K562 (cell line): Measurements from ENCODE around the gene GTF2A2. TPM values are rescaled to one million over a fixed set of nuclear protein-coding genes. Genes with fewer than 3 reads are reported as not detected.

Experiments
- ATAC-seq: fragments of 200-7000 bp; cut with Tn5 transposase; 3 replicates; pipeline ENCODE4 v1.9.1; 2020; ENCODE audit warnings: moderate library complexity
- BruUV-seq: library from RNA; stranded (reverse); fragments of 400-500 nt; replicated peaks from 2 replicates; lab custom pipeline; 2021; lab: Mats Ljungman, UMichigan
- CTCF ChIA-PET: fragments of 300-600 bp; formaldehyde crosslinking; extraction: SDS; loops from one replicate; lab custom pipeline; 2021; ENCODE audit warnings: low intra/inter-chr PET ratio; lab: Yijun Ruan, JAX
- POLR2A ChIA-PET: fragments of 300-600, 350-650 bp; sonication (Branson Sonifier 250); formaldehyde crosslinking; extraction: SDS; loops from one replicate; lab custom pipeline; 2021; ENCODE audit warnings: antibody characterized with exemption, inconsistent platforms; lab: Yijun Ruan, JAX
- DNase-seq, 4 experiments: peaks; one replicate each; pipeline versions ENCODE4 v3.0.0 to v3.0.0-alpha.2; 2011 to 2018; ENCODE audit warnings: low spot score in 3 of 4, mixed read lengths in 3 of 4; ENCODE audit errors: extremely low read depth in 1 of 4
- FAIRE-seq: peaks from 2 replicates; lab custom pipeline; 2011; peaks lifted over from hg19 to GRCh38; lab: Jason Lieb, UNC
- H2AFZ ChIP-seq: 2 replicates; pipeline ENCODE4 v1.6.0; 2011; ENCODE audit warnings: low read depth, low read length, control low read depth, inconsistent platforms
- H3K27ac ChIP-seq: fragments of 200-600 bp; 3 replicates; pipeline ENCODE4 v1.8.0; 2011; ENCODE audit warnings: low read depth, mild to moderate bottlenecking, control low read depth, inconsistent platforms, low read length, moderate library complexity, mixed read lengths; ENCODE audit errors: extremely low read depth
- H3K27me3 ChIP-seq, 2 experiments: fragments of 300-600 bp in 1 of 2; 2 replicates in 1 of 2; 3 replicates in 1 of 2; pipeline versions ENCODE4 v1.6.0 to v1.8.0; 2011; ENCODE audit warnings: inconsistent platforms in 2 of 2, low read length in 2 of 2, mild to moderate bottlenecking in 1 of 2, mixed read lengths in 1 of 2, moderate library complexity in 1 of 2; ENCODE audit not compliant: control insufficient read depth in 2 of 2, insufficient read depth in 2 of 2
- H3K36me3 ChIP-seq: fragments of 300-600 bp; 3 replicates; pipeline ENCODE4 v1.8.0; 2011; ENCODE audit warnings: mild to moderate bottlenecking, low read length, inconsistent platforms; ENCODE audit not compliant: control insufficient read depth, insufficient read depth
- H3K4me1 ChIP-seq, 2 experiments: fragments of 200-600 bp in 1 of 2; replicated peaks in 1 of 2; 2 replicates in 1 of 2; 3 replicates in 1 of 2; pipeline versions ENCODE4 v1.5.1 to v1.8.0; 2011; ENCODE audit warnings: inconsistent platforms in 2 of 2, low read length in 2 of 2, mild to moderate bottlenecking in 1 of 2, mixed read lengths in 1 of 2, moderate library complexity in 1 of 2; ENCODE audit not compliant: control insufficient read depth in 2 of 2, insufficient read depth in 2 of 2
- H3K4me2 ChIP-seq: 2 replicates; pipeline ENCODE4 v1.6.1; 2011; ENCODE audit warnings: low read length, control low read depth, inconsistent platforms, mixed read lengths; ENCODE audit not compliant: insufficient read depth
- H3K4me3 ChIP-seq: fragments of 200-600 bp; sonication (generic), shearing (Covaris generic); 2 replicates; pipeline ENCODE4 v1.5.1; 2016; ENCODE audit warnings: control low read depth, inconsistent platforms
- H3K79me2 ChIP-seq: fragments of 200-600 bp; 3 replicates; pipeline ENCODE4 v1.8.0; 2011; ENCODE audit warnings: low read length, inconsistent platforms; ENCODE audit not compliant: control insufficient read depth, insufficient read depth
- H3K9ac ChIP-seq, 2 experiments: 2 replicates each; pipeline versions ENCODE4 v1.6.0 to v1.6.1; 2011; ENCODE audit warnings: low read depth in 2 of 2, low read length in 2 of 2, control low read depth in 1 of 2, inconsistent platforms in 1 of 2, mild to moderate bottlenecking in 1 of 2, mixed read lengths in 1 of 2; ENCODE audit not compliant: insufficient read depth in 1 of 2
- H3K9me1 ChIP-seq: one replicate; pipeline ENCODE4 v1.6.0; 2011; ENCODE audit warnings: inconsistent platforms, mild to moderate bottlenecking, low read length, moderate library complexity; ENCODE audit not compliant: control insufficient read depth, insufficient read depth
- H3K9me3 ChIP-seq: replicated peaks from 2 replicates; pipeline ENCODE4 v1.5.1; 2011; ENCODE audit warnings: low read depth, low read length, inconsistent platforms; ENCODE audit not compliant: control insufficient read depth, insufficient read depth
- H4K20me1 ChIP-seq: replicated peaks from 2 replicates; pipeline ENCODE4 v1.6.1; 2011; ENCODE audit warnings: low read length, inconsistent platforms, mixed read lengths; ENCODE audit not compliant: control insufficient read depth, insufficient read depth
- CEBPG ChIP-seq, 3 experiments: fragments of 200-800 bp in 1 of 3; sonication (Bioruptor generic) in 1 of 3; sonication (generic) in 1 of 3; formaldehyde crosslinking in 1 of 3; IDR thresholded peaks in 2 of 3; conservative IDR thresholded peaks in 1 of 3; 2 replicates each; pipeline versions ENCODE4 v1.6.1 to v1.8.0; 2016 to 2022; ENCODE audit warnings: missing compliant biosample characterization in 2 of 3, missing genetic modification characterization in 2 of 3, mild to moderate bottlenecking in 1 of 3, missing genetic modification reagents in 1 of 3
- CHCHD3 ChIP-seq: fragments of 250-450 bp; sonication (Bioruptor Pico); IDR thresholded peaks from 2 replicates; pipeline ENCODE4 v2.1.2; 2022; ENCODE audit warnings: mild to moderate bottlenecking
- CXXC5 ChIP-seq: fragments of 250-450 bp; sonication (Bioruptor Pico); IDR thresholded peaks from 2 replicates; pipeline ENCODE4 v1.8.0; 2022; ENCODE audit warnings: inconsistent platforms, mild to moderate bottlenecking, moderate library complexity
- EHMT2 ChIP-seq: fragments of 450-650 bp; IDR thresholded peaks from 2 replicates; pipeline ENCODE4 v1.6.1; 2018; ENCODE audit warnings: antibody characterized with exemption
- ELF1 ChIP-seq: fragments of 200-800 bp; sonication (Bioruptor generic); IDR thresholded peaks from 2 replicates; pipeline ENCODE4 v1.6.1; 2016; ENCODE audit warnings: missing genetic modification characterization, missing compliant biosample characterization
- FOXA3 ChIP-seq, 2 experiments: fragments of 450-650 bp in 1 of 2; sonication (generic) in 1 of 2; formaldehyde crosslinking; IDR thresholded peaks in 1 of 2; conservative IDR thresholded peaks in 1 of 2; 2 replicates each; pipeline versions ENCODE4 v1.4.0 to v1.8.0; 2020 to 2022; ENCODE audit warnings: mild to moderate bottlenecking in 2 of 2, missing genetic modification reagents in 1 of 2
- HDAC1 ChIP-seq, 2 experiments: fragments of 450-650 bp; IDR thresholded peaks; 2 replicates each; pipeline ENCODE4 v1.6.1; 2016 to 2017; ENCODE audit warnings: inconsistent platforms in 1 of 2, mild to moderate bottlenecking in 1 of 2, moderate library complexity in 1 of 2
- MED1 ChIP-seq: sonication (generic); formaldehyde crosslinking; IDR thresholded peaks from 2 replicates; pipeline ENCODE4 v1.8.1; 2023; ENCODE audit warnings: missing genetic modification reagents, borderline replicate concordance
- PATZ1 ChIP-seq: fragments of 250-450 bp; sonication (Bioruptor Pico); IDR thresholded peaks from 2 replicates; pipeline ENCODE4 v1.5.0; 2020; ENCODE audit warnings: mild to moderate bottlenecking, borderline replicate concordance
- PHB ChIP-seq: fragments of 250-450 bp; sonication (Bioruptor Pico); IDR thresholded peaks from 2 replicates; pipeline ENCODE4 v1.5.0; 2021
- SIN3A ChIP-seq, 2 experiments: fragments of 150-350 bp in 1 of 2; IDR thresholded peaks; 2 replicates each; pipeline ENCODE4 v1.6.1; 2011 to 2016; ENCODE audit warnings: borderline replicate concordance in 2 of 2, low read depth in 2 of 2, low read length in 2 of 2, mild to moderate bottlenecking in 2 of 2, moderate library complexity in 2 of 2; ENCODE audit not compliant: control insufficient read depth in 1 of 2
- ZC3H11A ChIP-seq: IDR thresholded peaks from 2 replicates; pipeline ENCODE4 v1.6.1; 2012; ENCODE audit warnings: low read depth, low read length, improper control_type of control experiment
- ZNF830 ChIP-seq: fragments of 250-450 bp; sonication (Bioruptor Pico); IDR thresholded peaks from 2 replicates; pipeline ENCODE4 v1.5.0; 2021; ENCODE audit warnings: mild to moderate bottlenecking
- WGBS: fragments of 100-300 bp; shearing (Covaris generic); methylation state at CpG from one replicate; pipeline ENCODE4 v1.1.6; 2016; ENCODE audit warnings: low coverage, mixed read lengths; ENCODE audit not compliant: insufficient coverage; ENCODE audit errors: missing lambda C conversion rate; 5-methylcytosine and 5-hydroxymethylcytosine counted together
- in situ Hi-C: fragments of 300-500 bp; cut with MboI; formaldehyde crosslinking; loops from 4 replicates; pipeline ENCODE4 v1.15.0; 2018; ENCODE audit warnings: inconsistent platforms, mixed read lengths
- intact Hi-C: fragments of 100-400 bp; cut with micrococcal nuclease; formaldehyde crosslinking; loops from 2 replicates; pipeline ENCODE4 v1.14.2; 2022
- polyA plus RNA-seq, 8 experiments: library from polyadenylated mRNA; depleted of rRNA in 4 of 8; stranded (reverse) in 5 of 8; unstranded in 3 of 8; fragments of >200 nt; fragmentation: Nextera tagmentation in 2 of 8; fragmentation: Illumina TruSeq in 1 of 8; extraction: Ambion mirVana in 2 of 8; extraction: Trizol in 1 of 8; gene quantifications; 2 replicates each; pipeline versions ENCODE4 v1.2.1 to v1.2.3, GENCODE V29; 2011 to 2014; ENCODE audit warnings: inconsistent platforms in 1 of 8, missing spikeins in 1 of 8
- total RNA-seq, 7 experiments: library from RNA; depleted of rRNA in 6 of 7; stranded (reverse); fragments of >200 nt in 6 of 7; fragmentation: Illumina TruSeq in 2 of 7; extraction: Trizol in 2 of 7; gene quantifications; 2 replicates each; pipeline versions ENCODE4 v1.2.1 to v1.2.3, GENCODE V29; 2011 to 2021; ENCODE audit warnings: low replicate concordance in 1 of 7
- TF ChIP-seq, protein P1 (sequence below), 2 experiments: fragments of 450-650 bp; IDR thresholded peaks; 2 replicates each; pipeline ENCODE4 v1.6.1; 2018; ENCODE audit warnings: mild to moderate bottlenecking in 2 of 2, low read depth in 1 of 2; ENCODE audit not compliant: partially characterized antibody in 2 of 2

GTF2A2 gene
- total and polyA plus RNA-seq, 9 of the 15 experiments (the other 6 are each of a cell fraction or from before 2014, with no cell fraction given) = 128 to 656 (median 172) TPM

DNA sequence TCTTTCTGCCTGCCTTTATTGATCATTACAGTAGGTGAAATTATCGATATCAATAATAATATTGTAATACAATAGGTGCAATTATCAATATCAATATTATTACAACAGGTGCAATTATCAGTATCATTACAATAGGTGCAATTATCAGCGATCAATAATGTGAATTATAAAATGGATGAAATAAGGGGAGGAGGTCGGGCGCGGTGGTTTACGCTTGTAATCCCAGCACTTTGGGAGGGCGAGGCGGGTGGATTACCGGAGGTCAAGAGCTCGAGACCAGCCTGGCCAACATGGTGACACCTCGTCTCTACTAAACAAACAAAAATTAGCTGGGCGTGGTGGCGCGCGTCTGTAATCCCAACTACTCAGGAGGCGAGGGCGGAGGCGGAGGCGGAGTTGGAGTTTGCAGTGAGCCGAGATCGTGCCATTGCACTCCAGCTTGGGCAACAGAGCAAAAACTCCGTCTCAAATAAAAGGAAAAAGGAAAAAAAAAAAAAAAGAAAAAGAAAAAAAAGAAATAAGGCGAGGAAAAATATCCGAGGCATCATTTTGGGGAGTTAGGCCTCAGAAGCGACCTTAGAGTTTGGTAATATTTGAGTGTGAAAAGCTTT lies 32.4 kb upstream of the GTF2A2 start:
- POLR2A ChIA-PET = interaction anchor here (0.6 to 2.0 kb wide), 7 partner anchors 8 to 708 kb away, joined by 3 to 7 read pairs (median 4); partner anchors contain the start of gene ANXA2
- peaks cover 11% of the 10 kb centered on the region; the same call in 1 of the 2 replicates for H4K20me1 ChIP-seq
- TF ChIP-seq CHCHD3 (CRISPR knock-in tag) (no peak), PATZ1 (0 out of 2 replicates have a peak, but pooled peaks have one; percentile 63), ZC3H11A (no peak), ZNF830 (CRISPR knock-in tag) (no peak), SIN3A (IDR thresholded peaks at IDR 0.05; ENCODE audit: borderline replicate concordance in 2 of 2, control insufficient read depth in 1 of 2, low read depth in 2 of 2, low read length in 2 of 2) (peak in 1 of 2 experiments; percentile 55; a peak in 2 of 4 replicates), MED1 (CRISPR knock-in tag) (no peak), EHMT2 (0 out of 2 replicates have a peak, but pooled peaks have one; percentile 44), CEBPG (CRISPR knock-in tag; IDR thresholded peaks at IDR 0.05) (no peak), CEBPG (tag; conservative IDR thresholded peaks at IDR 0.05 in 1 of 2, IDR thresholded peaks at IDR 0.05 in 1 of 2) (peak in 1 of 2 experiments; percentile 66; a peak in 2 of 4 replicates), ELF1 (no peak), PHB (CRISPR knock-in tag) (no peak), CXXC5 (peak; percentile 12; the same call in 1 of the 2 replicates), FOXA3 (CRISPR knock-in tag; conservative IDR thresholded peaks at IDR 0.05 in 1 of 2, IDR thresholded peaks at IDR 0.05 in 1 of 2) (peak in 1 of 2 experiments; percentile 68; a peak in 1 of 4 replicates), HDAC1 (IDR thresholded peaks at IDR 0.05) (peak in 1 of 2 experiments; percentile 57; a peak in 2 of 4 replicates)
- TF ChIP-seq, protein P1, sequence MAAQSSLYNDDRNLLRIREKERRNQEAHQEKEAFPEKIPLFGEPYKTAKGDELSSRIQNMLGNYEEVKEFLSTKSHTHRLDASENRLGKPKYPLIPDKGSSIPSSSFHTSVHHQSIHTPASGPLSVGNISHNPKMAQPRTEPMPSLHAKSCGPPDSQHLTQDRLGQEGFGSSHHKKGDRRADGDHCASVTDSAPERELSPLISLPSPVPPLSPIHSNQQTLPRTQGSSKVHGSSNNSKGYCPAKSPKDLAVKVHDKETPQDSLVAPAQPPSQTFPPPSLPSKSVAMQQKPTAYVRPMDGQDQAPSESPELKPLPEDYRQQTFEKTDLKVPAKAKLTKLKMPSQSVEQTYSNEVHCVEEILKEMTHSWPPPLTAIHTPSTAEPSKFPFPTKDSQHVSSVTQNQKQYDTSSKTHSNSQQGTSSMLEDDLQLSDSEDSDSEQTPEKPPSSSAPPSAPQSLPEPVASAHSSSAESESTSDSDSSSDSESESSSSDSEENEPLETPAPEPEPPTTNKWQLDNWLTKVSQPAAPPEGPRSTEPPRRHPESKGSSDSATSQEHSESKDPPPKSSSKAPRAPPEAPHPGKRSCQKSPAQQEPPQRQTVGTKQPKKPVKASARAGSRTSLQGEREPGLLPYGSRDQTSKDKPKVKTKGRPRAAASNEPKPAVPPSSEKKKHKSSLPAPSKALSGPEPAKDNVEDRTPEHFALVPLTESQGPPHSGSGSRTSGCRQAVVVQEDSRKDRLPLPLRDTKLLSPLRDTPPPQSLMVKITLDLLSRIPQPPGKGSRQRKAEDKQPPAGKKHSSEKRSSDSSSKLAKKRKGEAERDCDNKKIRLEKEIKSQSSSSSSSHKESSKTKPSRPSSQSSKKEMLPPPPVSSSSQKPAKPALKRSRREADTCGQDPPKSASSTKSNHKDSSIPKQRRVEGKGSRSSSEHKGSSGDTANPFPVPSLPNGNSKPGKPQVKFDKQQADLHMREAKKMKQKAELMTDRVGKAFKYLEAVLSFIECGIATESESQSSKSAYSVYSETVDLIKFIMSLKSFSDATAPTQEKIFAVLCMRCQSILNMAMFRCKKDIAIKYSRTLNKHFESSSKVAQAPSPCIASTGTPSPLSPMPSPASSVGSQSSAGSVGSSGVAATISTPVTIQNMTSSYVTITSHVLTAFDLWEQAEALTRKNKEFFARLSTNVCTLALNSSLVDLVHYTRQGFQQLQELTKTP (IDR thresholded peaks at IDR 0.05; ENCODE audit: low read depth in 1 of 2, partially characterized antibody in 2 of 2) = peak in 1 of 2 experiments; percentile 33

More for the DNA sequence above, 32.4 kb upstream of the GTF2A2 start:
- Histone ChIP-seq H3K27ac (peak overlapping the region; percentile 99), H3K27me3 (no peaks in the 10 kb centered on the region), H3K36me3 (peaks cover 21% of the 10 kb centered on the region), H3K9me1 (no peaks in the 10 kb centered on the region), H3K9ac (peak overlapping the region; percentile 89 to 98), H3K9me3 (no peaks in the 10 kb centered on the region), H3K4me1 (peaks cover 12 to 17% of the 10 kb centered on the region in 2 experiments), H3K4me2 (peak overlapping the region; percentile 87), H3K4me3 (peak overlapping the region; percentile 98), H3K79me2 (peaks cover 44% of the 10 kb centered on the region), H2AFZ (peak overlapping the region; percentile 80)
- intact Hi-C loops (loop anchor here (2.0 to 10.0 kb wide), 4 partner anchors 48 to 789 kb away; partner anchors contain the start of gene ICE2), in situ Hi-C loops (loop anchor here (10.0 kb wide), 2 partner anchors 635 to 835 kb away; no protein-coding TSS in a partner anchor)
- WGBS = under 1% methylated on average over 25 of the region's 25 CpGs
- FAIRE-seq (no peak), DNase-seq (peak in 1 of 4 experiments; percentile 91), ATAC-seq (peak; percentile 77)
- CTCF ChIA-PET = no interaction called here
- BruUV-seq = TSS peak; percentile 72
